ENCODE measurements around the gene VSTM5.

VSTM5 gene

GRCh38 chr11:93817426-93818348, 32.7 kb downstream of the VSTM5 start:
- TF ChIP-seq USF1 (IDR thresholded peaks at IDR 0.05) (no peak), EGR1 (IDR thresholded peaks at IDR 0.05) (no peak), CEBPB (IDR thresholded peaks at IDR 0.05) (no peak), TEAD4 (IDR thresholded peaks at IDR 0.05) (no peak)

GRCh38 chr11:93814966-93815633, 35.3 kb downstream of the VSTM5 start:
- TF ChIP-seq TAF1 (IDR thresholded peaks at IDR 0.05; ENCODE audit: low read depth), result no peak
- no peak for TF ChIP-seq ZBTB7A (IDR thresholded peaks at IDR 0.05; ENCODE audit: low read depth)
- TF ChIP-seq CEBPB (IDR thresholded peaks at IDR 0.05), result no peak
- TF ChIP-seq RAD21 (IDR thresholded peaks at IDR 0.05; ENCODE audit: low read depth), result no peak
- no peak for TF ChIP-seq EGR1 (IDR thresholded peaks at IDR 0.05)
- TF ChIP-seq TCF12 (IDR thresholded peaks at IDR 0.05; ENCODE audit: low read depth), result no peak
- TF ChIP-seq USF1 (IDR thresholded peaks at IDR 0.05), result no peak
- no peak for TF ChIP-seq MAX (IDR thresholded peaks at IDR 0.05)
- no peak for TF ChIP-seq REST (IDR thresholded peaks at IDR 0.05; ENCODE audit: low read depth)

GRCh38 chr11:93813974-93814373, 36.4 kb downstream of the VSTM5 start:
- TF ChIP-seq TAF1 (IDR thresholded peaks at IDR 0.05; ENCODE audit: low read depth) (no peak), EGR1 (IDR thresholded peaks at IDR 0.05) (no peak), YY1 (IDR thresholded peaks at IDR 0.05; ENCODE audit: low read depth) (no peak), EP300 (IDR thresholded peaks at IDR 0.05; ENCODE audit: borderline replicate concordance) (no peak), NFIC (IDR thresholded peaks at IDR 0.05) (no peak), FOXM1 (IDR thresholded peaks at IDR 0.05; ENCODE audit: borderline replicate concordance, low read depth) (no peak), ZBTB7A (IDR thresholded peaks at IDR 0.05; ENCODE audit: low read depth) (no peak), RAD21 (IDR thresholded peaks at IDR 0.05; ENCODE audit: low read depth) (no peak), TCF12 (IDR thresholded peaks at IDR 0.05; ENCODE audit: low read depth) (no peak), REST (IDR thresholded peaks at IDR 0.05; ENCODE audit: low read depth) (no peak), TEAD4 (IDR thresholded peaks at IDR 0.05) (no peak), CEBPB (IDR thresholded peaks at IDR 0.05) (no peak), MAX (IDR thresholded peaks at IDR 0.05) (no peak), USF1 (IDR thresholded peaks at IDR 0.05) (no peak), CREB1 (IDR thresholded peaks at IDR 0.05; ENCODE audit: low read depth) (no peak)

- no peak for TF ChIP-seq EGR1 (IDR thresholded peaks at IDR 0.05)
- no peak for TF ChIP-seq USF1 (IDR thresholded peaks at IDR 0.05)
- TF ChIP-seq NFIC (IDR thresholded peaks at IDR 0.05), result no peak
- no peak for TF ChIP-seq CREB1 (IDR thresholded peaks at IDR 0.05; ENCODE audit: low read depth)
- TF ChIP-seq EP300 (IDR thresholded peaks at IDR 0.05; ENCODE audit: borderline replicate concordance), result no peak
Measured at GRCh38 chr11:93807980-93808379, 42.4 kb downstream of the VSTM5 start.

GRCh38 chr11:93804879-93805278, 45.5 kb downstream of the VSTM5 start:
- TF ChIP-seq ZBTB7A (IDR thresholded peaks at IDR 0.05; ENCODE audit: low read depth) (no peak), YY1 (IDR thresholded peaks at IDR 0.05; ENCODE audit: low read depth) (no peak), TCF12 (IDR thresholded peaks at IDR 0.05; ENCODE audit: low read depth) (no peak), REST (IDR thresholded peaks at IDR 0.05; ENCODE audit: low read depth) (no peak), RAD21 (IDR thresholded peaks at IDR 0.05; ENCODE audit: low read depth) (no peak), CEBPB (IDR thresholded peaks at IDR 0.05) (no peak), CREB1 (IDR thresholded peaks at IDR 0.05; ENCODE audit: low read depth) (no peak)

Measured in Ishikawa (cell line).